ENCODE data around the gene RHOA.
A peak's percentile ranks its signal among the peaks of the same experiment; 100 is the strongest.

Gene RHOA

DNA sequence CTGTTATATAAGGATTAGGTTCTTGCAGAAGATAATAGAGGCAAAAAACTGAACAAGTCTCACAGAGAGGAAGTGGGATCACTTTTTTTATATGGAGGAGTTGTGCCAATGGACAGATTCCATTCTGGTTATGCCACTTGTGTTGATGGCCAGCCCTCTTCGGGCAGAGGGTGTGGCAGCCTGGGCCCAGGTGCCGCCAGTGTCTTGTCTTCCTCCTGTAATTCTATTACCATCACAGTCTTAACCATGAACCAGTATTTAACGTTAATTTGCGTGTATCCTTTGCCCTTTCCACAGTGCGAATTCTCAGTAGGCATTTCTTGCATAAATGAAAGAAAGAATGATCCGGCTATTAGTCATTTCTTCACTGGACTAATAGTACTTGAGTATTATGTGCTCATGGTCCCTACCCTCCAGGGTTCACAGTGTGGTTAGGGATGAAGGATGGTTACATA is 65.0 kb downstream of the RHOA start:
- H3K36me3 ChIP-seq (ENCODE audit: control insufficient read depth in 2 of 2, insufficient read depth in 1 of 2, low read length in 2 of 2), result no peaks in the 10 kb centered on the region
- CTCF ChIA-PET, result no interaction called here
- POLR2A ChIA-PET, result no interaction called here
- no peaks in the 10 kb centered on the region for H3K9me3 ChIP-seq (ENCODE audit: control insufficient read depth, insufficient read depth, low read depth, low read length)
- no peak overlapping the region for H3K4me3 ChIP-seq (ENCODE audit: low read depth, low read length)
- no peak overlapping the region for H3K27ac ChIP-seq (ENCODE audit: extremely low read depth, low read depth, low read length)
- H3K4me1 ChIP-seq (ENCODE audit: control insufficient read depth, insufficient read depth, low read length), result no peaks in the 10 kb centered on the region
- TF ChIP-seq KLF10 (tag by site-specific recombination; IDR thresholded peaks at IDR 0.05), result no peak

- TF ChIP-seq ZNF426 (tag by site-specific recombination; IDR thresholded peaks at IDR 0.05) (no peak), ZFP3 (tag by site-specific recombination; IDR thresholded peaks at IDR 0.05; ENCODE audit: low read depth) (no peak), WT1 (tag by site-specific recombination; IDR thresholded peaks at IDR 0.05) (no peak), ZIC2 (tag by site-specific recombination; IDR thresholded peaks at IDR 0.05) (no peak), ZNF777 (tag by site-specific recombination; IDR thresholded peaks at IDR 0.05; ENCODE audit: borderline replicate concordance) (no peak), MYNN (tag by site-specific recombination; IDR thresholded peaks at IDR 0.05; ENCODE audit: borderline replicate concordance) (no peak), ZNF624 (tag by site-specific recombination; IDR thresholded peaks at IDR 0.05) (no peak), ZNF501 (tag by site-specific recombination; IDR thresholded peaks at IDR 0.05) (no peak), ZSCAN30 (tag by site-specific recombination; IDR thresholded peaks at IDR 0.05) (no peak), SP3 (tag by site-specific recombination; IDR thresholded peaks at IDR 0.05) (no peak), ZNF140 (tag by site-specific recombination; IDR thresholded peaks at IDR 0.05) (no peak)
- TF ChIP-seq, protein P1, sequence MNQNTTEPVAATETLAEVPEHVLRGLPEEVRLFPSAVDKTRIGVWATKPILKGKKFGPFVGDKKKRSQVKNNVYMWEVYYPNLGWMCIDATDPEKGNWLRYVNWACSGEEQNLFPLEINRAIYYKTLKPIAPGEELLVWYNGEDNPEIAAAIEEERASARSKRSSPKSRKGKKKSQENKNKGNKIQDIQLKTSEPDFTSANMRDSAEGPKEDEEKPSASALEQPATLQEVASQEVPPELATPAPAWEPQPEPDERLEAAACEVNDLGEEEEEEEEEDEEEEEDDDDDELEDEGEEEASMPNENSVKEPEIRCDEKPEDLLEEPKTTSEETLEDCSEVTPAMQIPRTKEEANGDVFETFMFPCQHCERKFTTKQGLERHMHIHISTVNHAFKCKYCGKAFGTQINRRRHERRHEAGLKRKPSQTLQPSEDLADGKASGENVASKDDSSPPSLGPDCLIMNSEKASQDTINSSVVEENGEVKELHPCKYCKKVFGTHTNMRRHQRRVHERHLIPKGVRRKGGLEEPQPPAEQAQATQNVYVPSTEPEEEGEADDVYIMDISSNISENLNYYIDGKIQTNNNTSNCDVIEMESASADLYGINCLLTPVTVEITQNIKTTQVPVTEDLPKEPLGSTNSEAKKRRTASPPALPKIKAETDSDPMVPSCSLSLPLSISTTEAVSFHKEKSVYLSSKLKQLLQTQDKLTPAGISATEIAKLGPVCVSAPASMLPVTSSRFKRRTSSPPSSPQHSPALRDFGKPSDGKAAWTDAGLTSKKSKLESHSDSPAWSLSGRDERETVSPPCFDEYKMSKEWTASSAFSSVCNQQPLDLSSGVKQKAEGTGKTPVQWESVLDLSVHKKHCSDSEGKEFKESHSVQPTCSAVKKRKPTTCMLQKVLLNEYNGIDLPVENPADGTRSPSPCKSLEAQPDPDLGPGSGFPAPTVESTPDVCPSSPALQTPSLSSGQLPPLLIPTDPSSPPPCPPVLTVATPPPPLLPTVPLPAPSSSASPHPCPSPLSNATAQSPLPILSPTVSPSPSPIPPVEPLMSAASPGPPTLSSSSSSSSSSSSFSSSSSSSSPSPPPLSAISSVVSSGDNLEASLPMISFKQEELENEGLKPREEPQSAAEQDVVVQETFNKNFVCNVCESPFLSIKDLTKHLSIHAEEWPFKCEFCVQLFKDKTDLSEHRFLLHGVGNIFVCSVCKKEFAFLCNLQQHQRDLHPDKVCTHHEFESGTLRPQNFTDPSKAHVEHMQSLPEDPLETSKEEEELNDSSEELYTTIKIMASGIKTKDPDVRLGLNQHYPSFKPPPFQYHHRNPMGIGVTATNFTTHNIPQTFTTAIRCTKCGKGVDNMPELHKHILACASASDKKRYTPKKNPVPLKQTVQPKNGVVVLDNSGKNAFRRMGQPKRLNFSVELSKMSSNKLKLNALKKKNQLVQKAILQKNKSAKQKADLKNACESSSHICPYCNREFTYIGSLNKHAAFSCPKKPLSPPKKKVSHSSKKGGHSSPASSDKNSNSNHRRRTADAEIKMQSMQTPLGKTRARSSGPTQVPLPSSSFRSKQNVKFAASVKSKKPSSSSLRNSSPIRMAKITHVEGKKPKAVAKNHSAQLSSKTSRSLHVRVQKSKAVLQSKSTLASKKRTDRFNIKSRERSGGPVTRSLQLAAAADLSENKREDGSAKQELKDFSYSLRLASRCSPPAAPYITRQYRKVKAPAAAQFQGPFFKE (tag by site-specific recombination; IDR thresholded peaks at IDR 0.05; ENCODE audit: borderline replicate concordance), result no peak
- TF ChIP-seq, protein P2, sequence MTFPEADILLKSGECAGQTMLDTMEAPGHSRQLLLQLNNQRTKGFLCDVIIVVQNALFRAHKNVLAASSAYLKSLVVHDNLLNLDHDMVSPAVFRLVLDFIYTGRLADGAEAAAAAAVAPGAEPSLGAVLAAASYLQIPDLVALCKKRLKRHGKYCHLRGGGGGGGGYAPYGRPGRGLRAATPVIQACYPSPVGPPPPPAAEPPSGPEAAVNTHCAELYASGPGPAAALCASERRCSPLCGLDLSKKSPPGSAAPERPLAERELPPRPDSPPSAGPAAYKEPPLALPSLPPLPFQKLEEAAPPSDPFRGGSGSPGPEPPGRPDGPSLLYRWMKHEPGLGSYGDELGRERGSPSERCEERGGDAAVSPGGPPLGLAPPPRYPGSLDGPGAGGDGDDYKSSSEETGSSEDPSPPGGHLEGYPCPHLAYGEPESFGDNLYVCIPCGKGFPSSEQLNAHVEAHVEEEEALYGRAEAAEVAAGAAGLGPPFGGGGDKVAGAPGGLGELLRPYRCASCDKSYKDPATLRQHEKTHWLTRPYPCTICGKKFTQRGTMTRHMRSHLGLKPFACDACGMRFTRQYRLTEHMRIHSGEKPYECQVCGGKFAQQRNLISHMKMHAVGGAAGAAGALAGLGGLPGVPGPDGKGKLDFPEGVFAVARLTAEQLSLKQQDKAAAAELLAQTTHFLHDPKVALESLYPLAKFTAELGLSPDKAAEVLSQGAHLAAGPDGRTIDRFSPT (tag by site-specific recombination; IDR thresholded peaks at IDR 0.05), result no peak
- no peaks in the 10 kb centered on the region for H3K36me3 ChIP-seq (ENCODE audit: control insufficient read depth in 2 of 2, insufficient read depth in 1 of 2, low read length in 2 of 2)
- no peak overlapping the region for H3K4me3 ChIP-seq (ENCODE audit: low read depth, low read length)
- no peaks in the 10 kb centered on the region for H3K4me1 ChIP-seq (ENCODE audit: control insufficient read depth, insufficient read depth, low read length)
- no peaks in the 10 kb centered on the region for H3K9me3 ChIP-seq (ENCODE audit: control insufficient read depth, insufficient read depth, low read depth, low read length)
- H3K27ac ChIP-seq (ENCODE audit: extremely low read depth, low read depth, low read length), result no peak overlapping the region
- ChIA-PET POLR2A (interaction anchor here (0.7 to 1.7 kb wide), 2 partner anchors 14 to 170 kb away, joined by 4 to 8 read pairs; no protein-coding TSS in a partner anchor), CTCF (interaction anchor here (0.6 kb wide), 1 partner anchor 59 kb away, joined by 3 read pairs; no protein-coding TSS in a partner anchor)
These were observed 68.6 kb downstream of the RHOA start for GRCh38 chr3:49343163-49343562.

GRCh38 chr3:49341996-49342395 is 69.8 kb downstream of the RHOA start:
- H3K27ac ChIP-seq (ENCODE audit: extremely low read depth, low read depth, low read length), result no peak overlapping the region
- H3K4me3 ChIP-seq (ENCODE audit: low read depth, low read length), result no peak overlapping the region
- TF ChIP-seq YY2 (tag by site-specific recombination; IDR thresholded peaks at IDR 0.05) (peak; percentile 33; the same call in 1 of the 2 replicates), GLI4 (tag by site-specific recombination; IDR thresholded peaks at IDR 0.05) (no peak), KLF1 (tag by site-specific recombination; IDR thresholded peaks at IDR 0.05) (no peak)
- no peaks in the 10 kb centered on the region for H3K4me1 ChIP-seq (ENCODE audit: control insufficient read depth, insufficient read depth, low read length)
- peaks cover 0 to 1% of the 10 kb centered on the region in 2 experiments; a peak in 2 of 3 replicates for H3K36me3 ChIP-seq (ENCODE audit: control insufficient read depth in 2 of 2, insufficient read depth in 1 of 2, low read length in 2 of 2)
- ChIA-PET POLR2A (interaction anchor here (1.7 kb wide), 1 partner anchor 16 kb away, joined by 4 read pairs; no protein-coding TSS in a partner anchor), CTCF (interaction anchor here (0.6 to 0.7 kb wide), 2 partner anchors 17 to 38 kb away, joined by 5 to 6 read pairs; no protein-coding TSS in a partner anchor)
- H3K9me3 ChIP-seq (ENCODE audit: control insufficient read depth, insufficient read depth, low read depth, low read length), result no peaks in the 10 kb centered on the region

All from HEK293 (cell line).